ENCODE measurements around the gene CGNL1.

CGNL1 gene

DNA sequence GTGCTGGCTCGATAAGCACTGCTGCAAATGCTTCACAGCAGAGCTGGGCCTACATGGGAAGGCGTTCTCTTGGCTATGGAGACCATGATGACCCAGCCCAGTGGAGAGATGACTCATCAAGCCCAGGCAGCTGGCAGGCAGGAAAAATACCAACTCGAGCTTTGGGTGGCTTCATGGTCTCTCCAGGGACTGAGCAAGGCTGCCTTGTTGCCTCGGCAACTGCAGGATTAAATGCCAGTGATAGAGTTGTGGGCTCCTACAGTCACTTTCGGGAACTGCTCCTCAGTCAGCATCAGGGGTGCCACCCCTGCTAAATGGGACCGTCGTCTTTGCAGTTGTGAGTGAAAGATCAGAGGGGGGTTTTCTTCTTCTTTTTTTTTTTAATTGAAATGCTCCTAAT lies 160.8 kb downstream of the CGNL1 start:
- Mint-ChIP-seq H3K4me1 (no peaks in the 10 kb centered on the region), H3K36me3 (no peaks in the 10 kb centered on the region), H3K27ac (no peak overlapping the region), H3K4me3 (no peak overlapping the region), H3K9me3 (no peaks in the 10 kb centered on the region), H3K27me3 (peaks cover 14% of the 10 kb centered on the region)
- DNase-seq: no peak
- CTCF ChIA-PET: interaction anchor here (2.1 kb wide), 1 partner anchor 9 kb away, joined by 10 read pairs; no protein-coding TSS in a partner anchor

DNA sequence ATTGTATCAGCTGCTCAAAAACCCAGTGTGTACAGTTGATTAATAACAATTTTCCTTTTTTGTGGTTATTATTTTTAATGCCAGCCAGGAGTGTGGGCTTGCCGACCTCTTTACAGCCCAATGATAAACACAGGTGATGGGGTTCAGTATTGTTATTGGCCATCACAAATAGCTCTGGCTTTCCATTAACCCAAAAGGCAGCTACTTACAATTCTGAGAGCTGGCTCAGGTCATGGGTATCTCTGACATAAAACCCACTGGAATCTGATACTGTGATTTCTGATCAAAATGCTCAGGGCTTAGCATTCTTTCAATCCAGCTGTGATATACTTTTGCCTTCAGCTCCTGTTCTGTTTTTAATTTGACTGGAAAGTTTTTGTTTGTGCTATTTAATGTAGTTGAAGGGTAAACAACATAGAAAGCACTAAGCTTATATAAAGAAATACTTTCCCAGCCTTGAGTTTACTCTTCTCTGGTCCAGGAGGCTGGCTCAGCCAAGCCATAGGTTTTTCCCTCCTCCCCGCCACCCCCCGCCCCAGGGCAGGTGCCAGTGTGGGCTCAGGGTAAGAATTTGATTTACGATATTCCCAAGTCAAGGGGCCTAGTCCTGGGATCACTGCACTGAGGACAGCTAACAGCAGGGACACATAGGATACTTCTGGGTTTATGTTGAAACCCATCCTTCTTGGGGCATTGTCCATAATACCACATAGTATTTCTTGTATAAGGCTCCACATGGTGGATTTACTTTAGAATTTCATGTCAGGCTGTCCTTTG lies 161.4 kb downstream of the CGNL1 start:
- DNase-seq: no peak
- no peak overlapping the region for H3K4me3 Mint-ChIP-seq
- H3K27ac Mint-ChIP-seq: no peak overlapping the region
- H3K4me1 Mint-ChIP-seq: no peaks in the 10 kb centered on the region
- H3K9me3 Mint-ChIP-seq: no peaks in the 10 kb centered on the region
- H3K36me3 Mint-ChIP-seq: no peaks in the 10 kb centered on the region
- H3K27me3 Mint-ChIP-seq: peaks cover 20% of the 10 kb centered on the region
- CTCF ChIA-PET: interaction anchor here (0.6 to 2.1 kb wide), 2 partner anchors 10 to 65 kb away, joined by 3 to 10 read pairs; no protein-coding TSS in a partner anchor

DNA sequence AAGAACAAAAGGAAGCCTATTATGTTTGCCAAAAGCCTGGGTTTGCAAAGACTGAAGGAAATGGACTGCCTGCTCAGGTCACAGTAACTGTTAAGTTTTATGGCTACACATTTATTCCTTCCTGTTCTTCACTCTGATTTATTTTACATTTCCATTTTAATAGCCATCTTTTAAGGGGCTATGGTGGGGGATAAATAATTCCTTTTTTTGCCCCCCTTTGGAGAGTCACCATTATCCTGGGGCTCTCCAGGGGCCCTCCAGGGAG lies 161.9 kb downstream of the CGNL1 start:
- no peak overlapping the region for H3K27ac Mint-ChIP-seq
- H3K27me3 Mint-ChIP-seq: peaks cover 14% of the 10 kb centered on the region
- no peaks in the 10 kb centered on the region for H3K9me3 Mint-ChIP-seq
- H3K36me3 Mint-ChIP-seq: no peaks in the 10 kb centered on the region
- no peak for DNase-seq
- CTCF ChIA-PET: interaction anchor here (0.6 kb wide), 1 partner anchor 65 kb away, joined by 3 read pairs; no protein-coding TSS in a partner anchor
- no peaks in the 10 kb centered on the region for H3K4me1 Mint-ChIP-seq
- no peak overlapping the region for H3K4me3 Mint-ChIP-seq

DNA sequence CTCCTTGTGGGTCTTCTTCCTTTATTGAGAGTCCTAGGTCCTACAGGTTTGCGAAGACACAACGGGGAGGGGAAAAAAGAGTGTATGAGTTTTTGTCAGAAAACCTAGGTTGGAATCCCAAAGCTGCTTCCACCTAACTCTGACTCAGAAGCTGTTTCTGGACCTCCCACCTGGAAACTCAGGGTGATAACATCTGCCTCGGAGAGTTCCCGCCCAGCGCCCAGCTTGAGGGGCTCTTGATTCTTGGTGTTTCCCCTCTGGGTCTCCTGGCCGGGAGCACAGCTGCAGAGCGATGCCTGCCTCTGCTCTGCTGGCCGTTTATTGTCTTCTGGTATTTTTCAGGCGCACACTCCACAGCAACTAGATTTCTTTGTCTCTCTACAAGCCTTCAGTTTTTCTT lies 162.5 kb downstream of the CGNL1 start:
- H3K36me3 Mint-ChIP-seq: no peaks in the 10 kb centered on the region
- H3K4me3 Mint-ChIP-seq: no peak overlapping the region
- H3K27ac Mint-ChIP-seq: no peak overlapping the region
- CTCF ChIA-PET: interaction anchor here (1.2 to 1.7 kb wide), 2 partner anchors 10 to 14 kb away, joined by 3 to 6 read pairs; no protein-coding TSS in a partner anchor
- DNase-seq: no peak
- H3K27me3 Mint-ChIP-seq: peaks cover 17% of the 10 kb centered on the region
- H3K9me3 Mint-ChIP-seq: no peaks in the 10 kb centered on the region
- H3K4me1 Mint-ChIP-seq: no peaks in the 10 kb centered on the region

DNA sequence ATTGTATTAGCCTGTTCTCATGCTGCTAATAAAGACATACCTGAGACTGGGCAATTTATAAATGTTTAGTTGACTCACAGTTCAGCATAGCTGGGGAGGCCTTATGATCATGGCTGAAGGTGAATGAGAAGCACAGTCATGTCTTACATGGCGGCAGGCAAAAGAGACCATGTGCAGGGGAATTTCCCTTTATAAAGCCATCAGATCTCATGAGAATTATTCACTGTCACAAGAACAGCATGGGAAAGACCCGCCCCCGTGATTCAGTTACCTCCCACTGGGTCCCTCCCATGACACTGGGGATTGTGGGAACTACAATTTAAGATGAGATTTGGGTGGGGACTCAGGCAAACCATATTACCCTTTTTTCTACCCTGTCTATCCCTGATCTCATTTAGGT lies 163.9 kb downstream of the CGNL1 start:
- Mint-ChIP-seq H3K36me3 (no peaks in the 10 kb centered on the region), H3K27me3 (peaks cover 17% of the 10 kb centered on the region), H3K27ac (no peak overlapping the region), H3K4me1 (no peaks in the 10 kb centered on the region), H3K4me3 (no peak overlapping the region), H3K9me3 (no peaks in the 10 kb centered on the region)
- CTCF ChIA-PET: interaction anchor here (0.7 to 1.7 kb wide), 3 partner anchors 12 to 202 kb away, joined by 3 to 6 read pairs (median 3); no protein-coding TSS in a partner anchor
- no peak for DNase-seq

DNA sequence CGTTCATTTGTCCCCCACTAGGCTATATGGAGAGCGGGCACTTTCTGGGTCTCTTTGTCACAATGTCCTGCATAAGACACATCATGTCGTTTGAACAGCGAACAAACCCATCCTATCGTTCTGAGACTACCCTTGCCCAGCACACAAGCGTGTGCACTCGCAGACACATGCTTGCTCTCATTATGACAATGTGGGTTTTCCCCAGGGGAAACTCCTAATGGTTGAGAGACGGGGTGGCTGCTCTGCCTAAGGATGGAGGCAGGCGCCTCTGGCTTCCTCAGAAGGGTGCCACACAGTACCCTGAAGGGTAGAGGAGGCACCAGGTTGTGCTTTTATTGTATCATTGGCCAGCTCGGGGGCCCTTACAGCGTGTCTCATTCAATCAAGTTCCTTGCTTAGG lies 164.4 kb downstream of the CGNL1 start:
- DNase-seq: no peak
- CTCF ChIA-PET: interaction anchor here (1.0 kb wide), 1 partner anchor 203 kb away, joined by 3 read pairs; no protein-coding TSS in a partner anchor
- Mint-ChIP-seq H3K36me3 (no peaks in the 10 kb centered on the region), H3K4me1 (no peaks in the 10 kb centered on the region), H3K4me3 (no peak overlapping the region), H3K27ac (no peak overlapping the region), H3K9me3 (no peaks in the 10 kb centered on the region), H3K27me3 (peaks cover 22% of the 10 kb centered on the region)

DNA sequence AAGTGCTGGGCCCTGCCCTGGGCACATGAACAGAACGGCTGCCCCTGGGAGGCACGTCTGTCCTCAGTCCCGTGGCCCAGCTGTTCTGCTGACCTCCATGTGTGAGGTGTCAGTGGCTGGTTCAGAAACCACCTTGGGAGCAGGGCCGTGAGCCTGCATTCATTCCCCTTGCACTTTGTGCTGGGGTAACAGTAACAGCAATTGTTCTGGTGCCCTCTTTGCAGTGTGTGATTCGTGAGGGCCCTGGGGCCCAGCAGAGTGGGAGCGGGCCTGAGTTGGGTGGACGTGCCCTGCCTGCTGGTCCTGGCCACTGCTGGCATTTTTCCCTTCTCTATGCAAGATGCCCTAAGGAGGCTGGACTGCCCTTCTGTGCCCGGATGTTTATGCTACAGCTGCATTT lies 165.0 kb downstream of the CGNL1 start:
- DNase-seq: no peak
- no peaks in the 10 kb centered on the region for H3K36me3 Mint-ChIP-seq
- no peaks in the 10 kb centered on the region for H3K9me3 Mint-ChIP-seq
- H3K4me1 Mint-ChIP-seq: no peaks in the 10 kb centered on the region
- no peak overlapping the region for H3K4me3 Mint-ChIP-seq
- H3K27ac Mint-ChIP-seq: no peak overlapping the region
- peaks cover 27% of the 10 kb centered on the region for H3K27me3 Mint-ChIP-seq
- CTCF ChIA-PET: interaction anchor here (0.9 to 2.9 kb wide), 8 partner anchors 10 to 394 kb away, joined by 3 to 27 read pairs (median 4); no protein-coding TSS in a partner anchor

DNA sequence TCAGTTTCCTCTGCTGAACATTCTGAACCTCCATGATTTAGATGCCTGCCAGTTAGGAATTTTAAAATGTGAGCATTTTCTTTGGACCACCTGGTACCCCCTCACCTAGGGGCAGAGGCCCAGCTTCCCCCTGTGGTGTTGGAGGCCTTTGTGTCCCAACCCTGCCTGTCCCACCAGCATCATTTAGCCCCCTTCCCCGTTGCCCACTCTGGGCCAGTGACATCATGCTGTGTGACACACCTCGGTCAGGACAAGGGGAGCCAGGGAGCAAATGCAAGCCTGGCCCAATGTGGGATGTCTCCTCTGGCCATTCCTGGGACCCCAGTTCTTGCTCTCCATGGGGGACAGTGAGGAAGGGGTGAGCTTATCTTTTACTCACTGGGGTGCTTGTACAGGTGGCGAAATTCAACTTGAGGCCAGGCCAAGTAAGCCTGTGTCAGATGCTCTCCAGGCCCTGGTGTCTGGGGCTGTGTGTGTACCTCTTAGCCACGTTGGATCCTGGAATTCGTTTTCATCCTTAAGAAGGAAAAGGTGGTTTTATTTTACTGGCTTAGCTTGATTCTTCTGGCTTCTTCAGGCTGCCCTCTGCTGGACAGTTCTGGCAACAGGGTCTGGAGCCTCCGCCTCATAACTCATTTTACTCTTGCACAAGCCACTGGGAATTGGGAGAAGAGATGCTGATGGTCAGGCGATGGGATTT lies 165.7 kb downstream of the CGNL1 start:
- H3K4me1 Mint-ChIP-seq: no peaks in the 10 kb centered on the region
- peak; percentile 56 for DNase-seq
- H3K4me3 Mint-ChIP-seq: no peak overlapping the region
- no peaks in the 10 kb centered on the region for H3K36me3 Mint-ChIP-seq
- H3K27ac Mint-ChIP-seq: no peak overlapping the region
- no peaks in the 10 kb centered on the region for H3K9me3 Mint-ChIP-seq
- CTCF ChIA-PET: interaction anchor here (0.7 to 2.9 kb wide), 14 partner anchors 10 to 395 kb away, joined by 3 to 27 read pairs (median 4); no protein-coding TSS in a partner anchor
- H3K27me3 Mint-ChIP-seq: peaks cover 27% of the 10 kb centered on the region

DNA sequence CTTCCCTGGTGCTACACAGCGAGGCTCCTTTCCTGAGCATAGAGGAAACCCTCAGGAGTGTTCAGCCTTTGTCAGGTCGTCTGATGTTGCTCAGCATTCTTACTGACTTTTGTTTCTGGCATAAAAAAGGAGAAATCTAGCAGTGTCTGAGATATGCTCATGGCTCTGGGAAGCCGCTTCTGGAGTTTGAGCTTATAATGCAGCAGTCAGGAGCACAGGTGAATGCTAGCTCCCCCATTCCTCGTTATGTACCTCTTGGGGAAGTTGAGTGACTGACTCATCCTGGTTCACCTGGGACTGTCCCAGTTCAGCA lies 166.2 kb downstream of the CGNL1 start:
- H3K27me3 Mint-ChIP-seq: peaks cover 27% of the 10 kb centered on the region
- H3K4me1 Mint-ChIP-seq: no peaks in the 10 kb centered on the region
- no peaks in the 10 kb centered on the region for H3K36me3 Mint-ChIP-seq
- CTCF ChIA-PET: interaction anchor here (0.7 to 2.9 kb wide), 12 partner anchors 9 to 324 kb away, joined by 3 to 27 read pairs (median 3); no protein-coding TSS in a partner anchor
- H3K27ac Mint-ChIP-seq: no peak overlapping the region
- no peaks in the 10 kb centered on the region for H3K9me3 Mint-ChIP-seq
- no peak overlapping the region for H3K4me3 Mint-ChIP-seq
- no peak for DNase-seq

DNA sequence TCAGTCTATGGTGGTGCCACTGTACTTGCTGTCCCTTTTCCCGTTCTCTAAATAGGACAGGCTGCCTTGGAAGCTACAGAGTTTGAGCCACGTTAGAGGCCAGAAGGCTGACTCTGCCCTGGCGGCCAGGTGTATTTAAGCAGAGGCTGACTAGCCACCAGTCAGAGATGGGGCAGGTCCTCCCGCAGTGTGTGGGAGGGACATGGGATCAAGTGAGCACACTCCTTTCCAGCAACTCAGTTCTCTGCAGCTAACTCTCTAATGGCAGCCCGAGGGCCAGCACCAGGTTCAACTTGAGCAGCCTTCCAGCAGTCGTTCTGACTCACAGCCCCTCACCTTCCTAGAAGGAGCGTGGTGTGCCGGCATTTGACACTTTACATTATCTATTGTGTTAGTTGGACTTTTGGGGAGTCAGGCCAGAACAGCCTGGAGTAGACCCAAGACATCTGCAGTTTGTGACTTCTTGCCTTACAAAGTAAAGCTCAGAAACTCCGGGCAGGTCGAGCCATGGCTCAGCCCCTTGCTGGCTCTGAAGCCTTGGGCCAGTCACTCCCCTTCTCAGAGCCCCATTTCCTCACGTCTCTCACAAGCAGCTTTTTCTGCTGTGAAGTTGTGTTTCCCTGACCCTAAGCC lies 168.7 kb downstream of the CGNL1 start:
- no peak overlapping the region for H3K27ac Mint-ChIP-seq
- no peak for DNase-seq
- H3K4me3 Mint-ChIP-seq: no peak overlapping the region
- CTCF ChIA-PET: interaction anchor here (1.2 kb wide), 1 partner anchor 12 kb away, joined by 4 read pairs; no protein-coding TSS in a partner anchor
- no peaks in the 10 kb centered on the region for H3K4me1 Mint-ChIP-seq
- H3K27me3 Mint-ChIP-seq: peaks cover 21% of the 10 kb centered on the region
- no peaks in the 10 kb centered on the region for H3K9me3 Mint-ChIP-seq
- no peaks in the 10 kb centered on the region for H3K36me3 Mint-ChIP-seq

DNA sequence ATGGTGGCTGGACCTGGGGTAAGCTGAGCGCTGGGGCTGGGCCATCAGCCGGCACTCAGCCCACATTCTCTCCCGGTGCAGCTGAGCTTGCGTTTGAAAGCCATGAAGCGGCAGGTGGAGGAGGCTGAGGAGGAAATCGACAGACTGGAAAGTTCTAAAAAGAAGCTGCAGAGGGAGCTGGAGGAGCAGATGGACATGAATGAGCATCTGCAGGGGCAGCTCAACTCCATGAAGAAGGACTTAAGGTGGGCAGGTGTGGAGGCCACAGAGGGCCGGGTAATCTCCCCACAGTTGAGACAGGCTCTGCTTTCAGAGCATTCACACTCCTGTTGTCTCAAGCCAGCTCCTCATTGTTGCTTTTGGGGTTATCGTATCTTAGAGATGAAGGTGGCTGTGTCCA lies 169.7 kb downstream of the CGNL1 start:
- Mint-ChIP-seq H3K4me1 (no peaks in the 10 kb centered on the region), H3K4me3 (no peak overlapping the region), H3K9me3 (no peaks in the 10 kb centered on the region), H3K27ac (no peak overlapping the region), H3K27me3 (peaks cover 26% of the 10 kb centered on the region), H3K36me3 (no peaks in the 10 kb centered on the region)
- CTCF ChIA-PET: no interaction called here
- no peak for DNase-seq

DNA sequence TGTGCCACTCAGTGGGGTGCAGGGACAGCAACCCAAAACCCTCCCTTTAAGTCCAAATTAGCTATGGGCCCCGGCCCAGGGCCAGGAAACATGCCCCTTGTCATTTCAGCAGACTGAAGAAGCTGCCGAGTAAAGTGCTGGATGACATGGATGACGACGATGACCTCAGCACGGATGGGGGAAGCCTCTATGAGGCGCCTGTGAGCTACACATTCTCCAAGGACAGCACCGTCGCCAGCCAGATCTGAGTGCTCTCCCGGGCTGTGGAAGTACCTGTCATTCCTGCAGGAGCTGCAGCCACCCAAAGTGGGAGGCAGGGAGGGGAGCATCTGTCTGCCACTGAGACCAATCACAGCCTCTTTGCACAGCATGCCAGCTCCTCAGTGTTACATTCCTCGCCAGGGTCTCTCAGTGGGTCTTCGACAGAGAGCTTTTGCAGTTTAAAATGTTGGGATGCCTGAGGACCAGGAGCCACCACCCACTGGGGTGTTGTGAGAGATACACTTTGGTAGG lies 171.0 kb downstream of the CGNL1 start:
- H3K4me1 Mint-ChIP-seq: no peaks in the 10 kb centered on the region
- CTCF ChIA-PET: interaction anchor here (0.6 to 2.2 kb wide), 2 partner anchors 13 to 18 kb away, joined by 3 to 7 read pairs; no protein-coding TSS in a partner anchor
- no peak overlapping the region for H3K4me3 Mint-ChIP-seq
- no peaks in the 10 kb centered on the region for H3K36me3 Mint-ChIP-seq
- H3K27me3 Mint-ChIP-seq: peaks cover 34% of the 10 kb centered on the region
- DNase-seq: no peak
- no peaks in the 10 kb centered on the region for H3K9me3 Mint-ChIP-seq
- H3K27ac Mint-ChIP-seq: no peak overlapping the region

DNA sequence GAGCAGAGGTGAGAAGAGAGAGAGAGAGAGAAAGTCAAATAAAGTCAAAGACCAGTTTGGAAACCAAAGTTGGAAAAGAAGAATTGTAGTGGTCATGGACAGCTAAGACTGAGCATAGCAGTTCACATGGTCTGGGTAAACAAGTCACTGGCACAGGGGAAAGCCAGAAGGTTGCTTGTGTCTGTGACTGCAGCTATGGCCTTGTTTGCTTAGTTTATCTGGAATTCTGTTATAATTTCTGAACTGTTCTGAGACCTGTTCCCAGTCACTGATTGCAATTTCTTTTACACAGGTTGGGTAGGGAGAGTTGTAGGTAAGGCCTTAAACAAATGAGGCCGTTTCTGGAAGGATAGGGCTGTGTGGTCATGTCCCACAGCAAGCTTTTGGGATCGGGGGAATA lies 172.0 kb downstream of the CGNL1 start:
- Mint-ChIP-seq H3K27ac (no peak overlapping the region), H3K27me3 (peaks cover 34% of the 10 kb centered on the region), H3K4me1 (no peaks in the 10 kb centered on the region), H3K36me3 (no peaks in the 10 kb centered on the region), H3K4me3 (no peak overlapping the region), H3K9me3 (no peaks in the 10 kb centered on the region)
- CTCF ChIA-PET: interaction anchor here (1.5 to 2.2 kb wide), 2 partner anchors 12 to 21 kb away, joined by 3 to 7 read pairs; no protein-coding TSS in a partner anchor
- no peak for DNase-seq

DNA sequence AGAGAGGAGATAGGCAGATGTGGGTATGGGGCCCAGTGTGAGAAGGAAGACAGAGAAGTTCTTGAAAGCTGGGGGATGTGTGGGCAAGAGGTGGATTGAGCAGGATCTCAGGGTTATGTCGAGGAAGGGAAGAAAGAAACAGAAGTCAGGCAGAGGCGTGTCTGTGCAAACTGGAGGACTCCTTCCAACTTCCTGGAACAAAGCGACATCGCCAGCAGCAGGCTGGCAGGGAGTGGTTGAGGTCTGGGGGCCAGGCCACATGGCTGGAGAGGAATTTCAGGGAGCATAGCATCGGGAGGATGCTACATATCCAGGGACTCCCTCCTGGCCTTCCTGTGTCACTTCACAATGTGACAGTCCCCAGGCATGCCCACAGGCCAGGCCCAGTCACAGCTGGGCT lies 172.5 kb downstream of the CGNL1 start:
- Mint-ChIP-seq H3K36me3 (no peaks in the 10 kb centered on the region), H3K4me3 (no peak overlapping the region), H3K4me1 (no peaks in the 10 kb centered on the region), H3K27me3 (peaks cover 29% of the 10 kb centered on the region), H3K27ac (no peak overlapping the region), H3K9me3 (no peaks in the 10 kb centered on the region)
- no peak for DNase-seq
- CTCF ChIA-PET: interaction anchor here (1.5 to 2.2 kb wide), 2 partner anchors 12 to 22 kb away, joined by 3 to 7 read pairs; no protein-coding TSS in a partner anchor

Measured in activated naive CD4-positive, alpha-beta T cell treated with anti-CD3 and anti-CD28 coated beads, Interleukin-2, amount 10 ng/mL, durations not matched to agents 7 days and 5 days (primary cell).